Activated naive CD4-positive, alpha-beta T cell treated with anti-CD3 and anti-CD28 coated beads for 36 hours (primary cell): ENCODE data around the gene CRYBG3. TPM values are rescaled to one million over a fixed set of nuclear protein-coding genes. Genes with fewer than 3 reads are reported as not detected.
"Not testable (repeated sequence)": the region's sequence is repeated elsewhere in the genome, so short reads cannot be mapped to it uniquely, and the experiment has no call there.

Experiments used
- CTCF ChIA-PET: fragments of 350-600 bp; sonication (Branson Sonifier 250); formaldehyde crosslinking; loops from one replicate; lab custom pipeline; 2021; ENCODE audit warnings: antibody characterized with exemption; lab: Charles Lee
- DNase-seq: peaks from one replicate; pipeline ENCODE4 v3.0.0-alpha.2; 2020
- H3K27ac Mint-ChIP-seq: one replicate; pipeline ENCODE4 v1.8.0; 2021; ENCODE audit warnings: mild to moderate bottlenecking, mixed read lengths
- H3K27me3 Mint-ChIP-seq: one replicate; pipeline ENCODE4 v1.8.0; 2021; ENCODE audit warnings: low read depth, mixed read lengths
- H3K36me3 Mint-ChIP-seq: one replicate; pipeline ENCODE4 v1.8.0; 2021; ENCODE audit warnings: low read depth, mixed read lengths
- H3K4me1 Mint-ChIP-seq: one replicate; pipeline ENCODE4 v1.8.0; 2021; ENCODE audit warnings: low read depth, mixed read lengths
- H3K4me3 Mint-ChIP-seq: one replicate; pipeline ENCODE4 v1.8.0; 2021; ENCODE audit warnings: mild to moderate bottlenecking, moderate library complexity, mixed read lengths
- H3K9me3 Mint-ChIP-seq: one replicate; pipeline ENCODE4 v1.8.0; 2021; ENCODE audit warnings: mixed read lengths
- intact Hi-C: fragments of 100-400 bp; cut with micrococcal nuclease; formaldehyde crosslinking; loops from one replicate; pipeline ENCODE4 v1.15.1; 2023
- total RNA-seq, 2 experiments: library from RNA; stranded (reverse); gene quantifications; one replicate each; pipeline ENCODE4 v1.2.3, GENCODE V29; 2021

Gene CRYBG3
- total RNA-seq, 2 experiments from 2014 or later, result 1.3 to 1.7 TPM

DNA sequence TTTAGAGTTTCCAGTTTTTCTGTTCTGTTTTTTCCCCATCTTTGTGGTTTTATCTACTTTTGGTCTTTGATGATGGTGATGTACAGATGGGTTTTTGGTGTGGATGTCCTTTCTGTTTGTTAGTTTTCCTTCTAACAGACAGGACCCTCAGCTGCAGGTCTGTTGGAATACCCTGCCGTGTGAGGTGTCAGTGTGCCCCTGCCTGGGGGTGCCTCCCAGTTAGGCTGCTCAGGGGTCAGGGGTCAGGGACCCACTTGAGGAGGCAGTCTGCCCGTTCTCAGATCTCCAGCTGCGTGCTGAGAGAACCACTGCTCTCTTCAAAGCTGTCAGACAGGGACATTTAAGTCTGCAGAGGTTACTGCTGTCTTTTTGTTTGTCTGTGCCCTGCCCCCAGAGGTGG is 88.0 kb downstream of the CRYBG3 start:
- H3K4me3 Mint-ChIP-seq, CTCF ChIA-PET, H3K9me3 Mint-ChIP-seq, DNase-seq, H3K27ac Mint-ChIP-seq, H3K27me3 Mint-ChIP-seq: not testable (repeated sequence)
- peaks cover 17% of the 10 kb centered on the region for H3K4me1 Mint-ChIP-seq
- intact Hi-C loops, result loop anchor here (2.0 kb wide), 1 partner anchor 63 kb away; the partner anchor contains the start of gene RIOX2
- peaks cover 10% of the 10 kb centered on the region for H3K36me3 Mint-ChIP-seq

DNA sequence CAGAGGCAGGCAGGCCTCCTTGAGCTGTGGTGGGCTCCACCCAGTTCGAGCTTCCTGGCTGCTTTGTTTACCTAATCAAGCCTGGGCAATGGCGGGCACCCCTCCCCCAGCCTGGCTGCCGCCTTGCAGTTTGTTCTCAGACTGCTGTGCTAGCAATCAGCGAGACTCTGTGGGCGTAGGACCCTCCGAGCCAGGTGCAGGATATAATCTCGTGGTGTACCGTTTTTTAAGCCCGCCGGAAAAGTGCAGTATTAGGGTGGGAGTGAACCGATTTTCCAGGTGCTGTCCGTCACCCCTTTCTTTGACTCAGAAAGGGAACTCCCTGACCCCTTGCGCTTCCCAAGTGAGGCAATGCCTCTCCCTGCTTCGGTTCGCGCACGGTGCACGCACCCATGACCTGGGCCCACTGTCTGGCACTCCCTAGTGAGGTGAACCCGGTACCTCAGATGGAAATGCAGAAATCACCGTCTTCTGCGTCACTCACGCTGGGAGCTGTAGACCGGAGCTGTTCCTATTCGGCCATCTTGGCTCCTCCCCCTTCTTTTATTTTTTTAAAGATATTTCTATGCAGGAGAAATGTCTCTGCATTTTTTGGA is 88.5 kb downstream of the CRYBG3 start:
- intact Hi-C loops, result loop anchor here (2.0 kb wide), 1 partner anchor 62 kb away; the partner anchor contains the start of gene RIOX2
- H3K9me3 Mint-ChIP-seq, H3K27me3 Mint-ChIP-seq, CTCF ChIA-PET: not testable (repeated sequence)
- Mint-ChIP-seq H3K27ac (peak overlapping the region; percentile 79), H3K4me3 (peak overlapping the region; percentile 72), H3K4me1 (peaks cover 17% of the 10 kb centered on the region), H3K36me3 (peaks cover 10% of the 10 kb centered on the region)
- DNase-seq, result peak; percentile 18

DNA sequence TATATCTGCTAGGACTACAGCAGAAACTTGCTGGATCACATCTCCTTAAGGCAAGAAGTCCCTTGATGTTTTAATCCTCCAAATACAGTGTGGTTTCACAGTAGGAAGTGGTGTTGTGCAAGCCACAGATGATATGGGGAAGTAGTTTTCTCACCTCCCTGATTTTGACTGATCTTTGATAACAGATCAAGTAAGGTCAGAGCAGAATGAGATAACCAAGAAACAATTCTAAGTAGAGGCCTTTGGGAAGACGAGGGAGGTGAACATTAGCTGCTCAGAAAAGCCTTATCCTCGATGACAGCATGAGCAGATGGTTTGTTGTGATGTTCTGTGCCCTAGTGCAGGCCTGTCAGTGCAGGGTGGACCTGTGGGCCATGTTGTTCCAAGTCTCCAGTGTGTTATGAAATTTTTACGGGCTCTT is 89.1 kb downstream of the CRYBG3 start:
- Mint-ChIP-seq H3K9me3 (peaks cover 6% of the 10 kb centered on the region), H3K36me3 (peaks cover 10% of the 10 kb centered on the region), H3K4me3 (peak overlapping the region; percentile 72), H3K4me1 (peaks cover 17% of the 10 kb centered on the region), H3K27ac (peak overlapping the region; percentile 79), H3K27me3 (no peaks in the 10 kb centered on the region)
- CTCF ChIA-PET, result no interaction called here
- intact Hi-C loops, result loop anchor here (2.0 kb wide), 1 partner anchor 62 kb away; the partner anchor contains the start of gene RIOX2
- peak; percentile 14 for DNase-seq

GRCh38 chr3:97911459-97911858 is 89.6 kb downstream of the CRYBG3 start:
- Mint-ChIP-seq H3K27me3 (no peaks in the 10 kb centered on the region), H3K36me3 (peaks cover 12% of the 10 kb centered on the region), H3K27ac (peak overlapping the region; percentile 79), H3K4me3 (no peak overlapping the region), H3K9me3 (peaks cover 6% of the 10 kb centered on the region), H3K4me1 (peaks cover 17% of the 10 kb centered on the region)
- CTCF ChIA-PET, result no interaction called here
- intact Hi-C loops, result loop anchor here (2.0 kb wide), 1 partner anchor 61 kb away; the partner anchor contains the start of gene RIOX2
- no peak for DNase-seq

- H3K27ac Mint-ChIP-seq, result no peak overlapping the region
- intact Hi-C loops, result no loop called here
- no peaks in the 10 kb centered on the region for H3K27me3 Mint-ChIP-seq
- H3K9me3 Mint-ChIP-seq, result no peaks in the 10 kb centered on the region
- peaks cover 17% of the 10 kb centered on the region for H3K4me1 Mint-ChIP-seq
- H3K4me3 Mint-ChIP-seq, result no peak overlapping the region
- DNase-seq, result no peak
- H3K36me3 Mint-ChIP-seq, result peaks cover 15% of the 10 kb centered on the region
- CTCF ChIA-PET, result no interaction called here
These were observed 92.6 kb downstream of the CRYBG3 start for GRCh38 chr3:97914388-97914787.

DNA sequence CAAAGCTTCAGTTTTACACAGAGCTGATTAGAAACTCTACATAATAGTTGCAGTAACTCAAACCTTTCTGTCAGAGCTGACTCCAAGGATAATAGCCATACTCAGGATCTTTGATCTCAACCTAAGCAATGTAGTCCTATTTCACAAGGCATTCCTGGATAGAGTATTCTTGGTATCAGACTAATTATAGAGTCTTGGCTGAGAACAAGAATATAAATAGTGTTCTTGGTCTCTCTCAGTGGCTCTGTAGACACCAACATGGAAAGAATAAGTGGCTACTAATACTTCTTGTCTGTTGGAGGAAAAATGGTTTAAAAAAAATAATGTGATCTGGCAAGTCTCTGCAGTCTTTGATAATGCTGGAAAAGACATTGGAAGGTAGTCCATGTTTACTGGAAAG is 94.8 kb downstream of the CRYBG3 start:
- Mint-ChIP-seq H3K36me3 (peaks cover 23% of the 10 kb centered on the region), H3K9me3 (no peaks in the 10 kb centered on the region), H3K4me3 (no peak overlapping the region), H3K27ac (no peak overlapping the region), H3K27me3 (no peaks in the 10 kb centered on the region), H3K4me1 (peaks cover 2% of the 10 kb centered on the region)
- intact Hi-C loops, result no loop called here
- CTCF ChIA-PET, result no interaction called here
- no peak for DNase-seq

- no peaks in the 10 kb centered on the region for H3K4me1 Mint-ChIP-seq
- intact Hi-C loops, result no loop called here
These were observed 96.2 kb downstream of the CRYBG3 start for GRCh38 chr3:97917813-97918536.

DNA sequence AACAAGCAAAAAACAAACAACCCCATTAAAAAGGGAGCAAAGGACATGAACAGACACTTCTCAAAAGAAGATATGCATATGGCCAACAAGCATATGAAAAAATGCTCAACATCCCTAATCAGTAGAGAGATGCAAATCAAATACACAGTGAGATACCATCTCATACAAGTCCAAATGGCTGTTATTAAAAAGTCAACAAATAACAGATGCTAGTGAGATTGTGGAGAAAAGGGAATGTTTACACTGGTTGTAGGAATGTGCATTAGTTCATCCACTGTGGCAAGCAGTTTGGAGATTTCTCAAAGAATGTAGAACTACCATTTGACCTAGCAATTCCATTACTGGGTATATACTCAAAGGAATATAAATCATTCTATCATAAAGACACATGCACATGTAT is 105.9 kb downstream of the CRYBG3 start:
- H3K27me3 Mint-ChIP-seq, result no peaks in the 10 kb centered on the region
- intact Hi-C loops, result no loop called here
- CTCF ChIA-PET, result no interaction called here
- no peaks in the 10 kb centered on the region for H3K9me3 Mint-ChIP-seq
- peaks cover 14% of the 10 kb centered on the region for H3K36me3 Mint-ChIP-seq
- no peaks in the 10 kb centered on the region for H3K4me1 Mint-ChIP-seq
- DNase-seq, result no peak
- H3K4me3 Mint-ChIP-seq, result no peak overlapping the region
- H3K27ac Mint-ChIP-seq, result no peak overlapping the region

More at GRCh38 chr3:97917813-97918536, 96.2 kb downstream of the CRYBG3 start:
- no peaks in the 10 kb centered on the region for H3K9me3 Mint-ChIP-seq
- no peak overlapping the region for H3K4me3 Mint-ChIP-seq
- DNase-seq, result no peak
- H3K27me3 Mint-ChIP-seq, result no peaks in the 10 kb centered on the region
- H3K27ac Mint-ChIP-seq, result no peak overlapping the region
- H3K36me3 Mint-ChIP-seq, result peaks cover 32% of the 10 kb centered on the region
- CTCF ChIA-PET, result no interaction called here

DNA sequence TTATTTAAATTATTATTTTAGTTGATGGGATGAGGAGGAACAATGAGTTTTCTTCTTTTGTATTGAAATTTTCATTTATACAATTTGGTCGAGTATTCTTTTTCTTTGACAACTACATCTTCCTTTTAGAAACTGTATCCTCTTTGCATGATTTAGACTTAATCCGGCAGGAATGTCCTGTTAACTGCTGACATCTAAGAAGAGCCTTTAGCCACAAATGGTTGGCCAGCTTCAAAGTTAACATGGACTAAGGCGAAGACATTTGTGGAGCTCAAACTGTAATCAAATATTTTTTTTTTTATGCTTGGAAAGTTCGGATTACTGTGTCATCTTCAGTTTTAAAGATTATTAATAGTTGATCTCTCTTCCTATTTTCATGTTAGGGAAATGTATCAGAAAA is 107.2 kb downstream of the CRYBG3 start:
- intact Hi-C loops, result no loop called here
- H3K27ac Mint-ChIP-seq, result no peak overlapping the region
- no peaks in the 10 kb centered on the region for H3K9me3 Mint-ChIP-seq
- H3K4me1 Mint-ChIP-seq, result no peaks in the 10 kb centered on the region
- H3K36me3 Mint-ChIP-seq, result peaks cover 8% of the 10 kb centered on the region
- DNase-seq, result no peak
- H3K27me3 Mint-ChIP-seq, result no peaks in the 10 kb centered on the region
- CTCF ChIA-PET, result no interaction called here
- H3K4me3 Mint-ChIP-seq, result no peak overlapping the region

DNA sequence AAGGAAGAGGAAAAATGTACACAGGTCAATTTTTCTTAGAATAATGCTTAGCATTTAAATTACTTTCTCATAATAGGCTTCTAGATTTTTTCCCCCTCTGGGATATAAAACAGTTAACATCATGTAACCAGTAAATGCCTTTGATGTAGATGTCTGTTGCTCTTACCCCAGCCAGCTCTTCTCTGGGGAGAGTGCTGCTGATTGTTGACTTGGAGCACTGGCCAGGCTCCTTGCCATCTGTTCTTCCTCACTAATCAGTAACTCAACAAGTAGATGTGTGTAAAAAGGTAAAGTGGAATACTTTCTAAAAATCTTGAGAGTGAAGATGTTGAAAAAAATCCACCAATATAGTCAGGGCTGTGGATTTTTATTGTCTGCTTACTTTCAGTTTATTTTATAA is 108.2 kb downstream of the CRYBG3 start:
- Mint-ChIP-seq H3K4me3 (no peak overlapping the region), H3K9me3 (no peaks in the 10 kb centered on the region), H3K27ac (no peak overlapping the region), H3K36me3 (peaks cover 5% of the 10 kb centered on the region), H3K4me1 (peaks cover 4% of the 10 kb centered on the region), H3K27me3 (no peaks in the 10 kb centered on the region)
- intact Hi-C loops, result no loop called here
- CTCF ChIA-PET, result no interaction called here
- DNase-seq, result no peak

DNA sequence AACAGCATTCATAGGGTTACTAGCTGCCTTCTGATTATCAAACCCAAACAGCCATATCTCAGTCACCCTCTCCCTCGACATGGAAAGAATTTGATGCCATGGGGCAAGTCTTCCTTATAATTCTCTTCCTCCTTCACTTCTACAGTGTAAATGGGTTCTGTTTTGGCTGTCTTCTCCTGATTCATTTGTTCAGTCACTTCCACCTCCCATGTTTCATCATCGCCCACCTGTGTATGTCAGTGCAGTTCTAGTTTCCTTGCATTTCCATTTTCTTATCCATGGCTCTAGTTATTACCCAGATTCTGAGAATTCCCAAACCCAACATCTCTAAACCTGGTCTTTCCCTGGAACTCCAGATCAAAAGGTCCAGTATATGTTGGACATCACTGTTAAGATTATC is 109.4 kb downstream of the CRYBG3 start:
- H3K9me3 Mint-ChIP-seq, result no peaks in the 10 kb centered on the region
- no peaks in the 10 kb centered on the region for H3K27me3 Mint-ChIP-seq
- CTCF ChIA-PET, result no interaction called here
- H3K36me3 Mint-ChIP-seq, result peaks cover 9% of the 10 kb centered on the region
- intact Hi-C loops, result no loop called here
- no peak for DNase-seq
- H3K4me3 Mint-ChIP-seq, result no peak overlapping the region
- peaks cover 13% of the 10 kb centered on the region for H3K4me1 Mint-ChIP-seq
- H3K27ac Mint-ChIP-seq, result no peak overlapping the region

DNA sequence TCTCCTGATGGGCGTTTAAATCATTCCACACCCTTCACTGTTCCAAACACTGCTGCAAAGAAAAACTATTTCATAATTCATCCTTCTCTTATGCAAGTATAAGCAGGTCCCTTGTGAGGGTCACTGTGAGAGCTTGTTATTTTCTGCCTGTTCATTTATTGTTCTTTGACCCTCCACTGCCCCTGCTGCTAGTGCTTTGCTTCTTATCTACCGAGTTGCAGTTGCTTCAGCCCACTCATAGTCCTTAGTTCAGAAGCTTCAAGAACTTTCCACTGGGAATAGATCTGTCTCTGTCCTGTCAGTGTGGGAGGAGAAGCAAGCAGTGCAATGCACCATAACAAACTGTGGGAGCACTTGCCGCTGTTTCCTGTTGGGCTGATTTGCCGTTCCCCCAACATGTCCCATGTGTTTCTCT is 110.6 kb downstream of the CRYBG3 start:
- Mint-ChIP-seq H3K4me1 (peaks cover 13% of the 10 kb centered on the region), H3K36me3 (peaks cover 10% of the 10 kb centered on the region), H3K9me3 (no peaks in the 10 kb centered on the region), H3K27me3 (no peaks in the 10 kb centered on the region), H3K4me3 (no peak overlapping the region), H3K27ac (no peak overlapping the region)
- intact Hi-C loops, result no loop called here
- CTCF ChIA-PET, result no interaction called here
- DNase-seq, result no peak
